ENCODE data around the gene TMEM135.
"Not testable (repeated sequence)": the region's sequence is repeated elsewhere in the genome, so short reads cannot be mapped to it uniquely, and the experiment has no call there.

Gene TMEM135

GRCh38 chr11:87019613-87020271 is 18.0 kb upstream of the TMEM135 start:
- no peaks in the 10 kb centered on the region for H3K9me3 ChIP-seq (ENCODE audit: control insufficient read depth in 5 of 5, low read length in 5 of 5)
- peak overlapping the region; percentile 50 for H3K27ac ChIP-seq (ENCODE audit: low read depth, low read length)
- H3K9ac ChIP-seq (ENCODE audit: low read length in 5 of 5) = no peak overlapping the region
- no peak overlapping the region for H3K4me3 ChIP-seq (ENCODE audit: low read depth in 1 of 5, low read length in 5 of 5)
- H3K36me3 ChIP-seq (ENCODE audit: control insufficient read depth in 5 of 5, insufficient read depth in 5 of 5, low read length in 5 of 5) = no peaks in the 10 kb centered on the region
- no peaks in the 10 kb centered on the region for H3K27me3 ChIP-seq (ENCODE audit: control insufficient read depth in 5 of 5, insufficient read depth in 4 of 5, low read length in 5 of 5)
- peaks cover 3 to 19% (median 14%) of the 10 kb centered on the region in 5 donors for H3K4me1 ChIP-seq (ENCODE audit: control insufficient read depth in 5 of 5, insufficient read depth in 5 of 5, low read length in 5 of 5)

GRCh38 chr11:87020336-87020735 is 17.4 kb upstream of the TMEM135 start:
- no peaks in the 10 kb centered on the region for H3K27me3 ChIP-seq (ENCODE audit: control insufficient read depth in 5 of 5, insufficient read depth in 4 of 5, low read length in 5 of 5)
- peak overlapping the region; percentile 50 for H3K27ac ChIP-seq (ENCODE audit: low read depth, low read length)
- peaks cover 3 to 16% (median 14%) of the 10 kb centered on the region in 5 donors for H3K4me1 ChIP-seq (ENCODE audit: control insufficient read depth in 5 of 5, insufficient read depth in 5 of 5, low read length in 5 of 5)
- no peaks in the 10 kb centered on the region for H3K9me3 ChIP-seq (ENCODE audit: control insufficient read depth in 5 of 5, low read length in 5 of 5)
- H3K4me3 ChIP-seq (ENCODE audit: low read depth in 1 of 5, low read length in 5 of 5) = no peak overlapping the region
- H3K9ac ChIP-seq (ENCODE audit: low read length in 5 of 5) = no peak overlapping the region
- H3K36me3 ChIP-seq (ENCODE audit: control insufficient read depth in 5 of 5, insufficient read depth in 5 of 5, low read length in 5 of 5) = no peaks in the 10 kb centered on the region

GRCh38 chr11:87020764-87021365 is 16.9 kb upstream of the TMEM135 start:
- H3K27me3 ChIP-seq (ENCODE audit: control insufficient read depth in 5 of 5, insufficient read depth in 4 of 5, low read length in 5 of 5) = no peaks in the 10 kb centered on the region
- H3K4me3 ChIP-seq (ENCODE audit: low read depth in 1 of 5, low read length in 5 of 5) = no peak overlapping the region
- H3K9me3 ChIP-seq (ENCODE audit: control insufficient read depth in 5 of 5, low read length in 5 of 5) = no peaks in the 10 kb centered on the region
- peaks cover 3 to 16% (median 14%) of the 10 kb centered on the region in 5 donors for H3K4me1 ChIP-seq (ENCODE audit: control insufficient read depth in 5 of 5, insufficient read depth in 5 of 5, low read length in 5 of 5)
- H3K9ac ChIP-seq (ENCODE audit: low read length in 5 of 5) = no peak overlapping the region
- no peaks in the 10 kb centered on the region for H3K36me3 ChIP-seq (ENCODE audit: control insufficient read depth in 5 of 5, insufficient read depth in 5 of 5, low read length in 5 of 5)
- H3K27ac ChIP-seq (ENCODE audit: low read depth, low read length) = peak overlapping the region; percentile 50

DNA sequence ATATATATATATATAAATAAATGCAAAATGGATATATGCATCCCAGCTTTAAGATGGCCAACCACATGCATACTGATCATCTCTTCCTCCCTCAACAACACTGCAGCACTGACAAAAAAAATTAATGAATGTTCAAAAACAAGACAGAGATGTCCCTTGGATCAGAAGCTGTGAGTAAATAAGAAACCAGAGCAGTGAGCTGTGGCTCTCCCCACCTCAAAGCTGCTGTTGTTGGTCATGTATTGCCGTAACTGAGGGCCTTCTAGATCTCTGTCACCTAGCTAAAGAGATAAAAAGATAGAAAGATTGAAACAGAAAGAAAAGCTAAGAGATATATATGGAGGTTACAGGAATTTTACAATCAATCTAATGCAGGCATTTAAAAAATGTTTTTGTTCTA is 15.5 kb upstream of the TMEM135 start:
- H3K9me3 ChIP-seq (ENCODE audit: control insufficient read depth in 5 of 5, low read length in 5 of 5) = no peaks in the 10 kb centered on the region

DNA sequence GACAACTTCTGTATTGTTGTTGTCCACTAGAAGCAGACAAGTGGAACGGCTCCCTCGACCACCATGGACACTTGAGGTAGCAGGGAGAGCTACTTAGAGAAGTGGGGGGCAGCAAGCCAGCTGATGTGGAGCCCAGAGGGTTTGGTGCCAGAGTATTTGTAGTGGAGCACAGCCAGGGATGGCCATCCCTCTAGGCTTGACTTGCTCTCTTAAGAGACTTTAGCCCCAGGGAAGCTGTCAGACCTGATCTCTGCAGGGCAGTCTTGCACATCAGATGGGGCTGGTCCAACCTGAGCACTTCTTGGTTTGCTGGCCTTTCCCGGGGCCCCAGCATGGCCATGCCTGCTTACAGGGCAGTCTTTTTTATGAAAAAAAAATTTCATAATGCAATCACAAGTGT is 15.0 kb upstream of the TMEM135 start:
- H3K27me3 ChIP-seq (ENCODE audit: control insufficient read depth in 5 of 5, insufficient read depth in 4 of 5, low read length in 5 of 5) = no peaks in the 10 kb centered on the region
- peaks cover 3 to 16% (median 14%) of the 10 kb centered on the region in 5 donors for H3K4me1 ChIP-seq (ENCODE audit: control insufficient read depth in 5 of 5, insufficient read depth in 5 of 5, low read length in 5 of 5)
- no peak overlapping the region for H3K9ac ChIP-seq (ENCODE audit: low read length in 5 of 5)
- no peak overlapping the region for H3K4me3 ChIP-seq (ENCODE audit: low read depth in 1 of 5, low read length in 5 of 5)
- H3K9me3 ChIP-seq (ENCODE audit: control insufficient read depth in 5 of 5, low read length in 5 of 5) = no peaks in the 10 kb centered on the region
- H3K27ac ChIP-seq (ENCODE audit: low read depth, low read length) = peak overlapping the region; percentile 4
- no peaks in the 10 kb centered on the region for H3K36me3 ChIP-seq (ENCODE audit: control insufficient read depth in 5 of 5, insufficient read depth in 5 of 5, low read length in 5 of 5)

More for the DNA sequence above, 15.5 kb upstream of the TMEM135 start:
- Histone ChIP-seq H3K4me1 (ENCODE audit: control insufficient read depth in 5 of 5, insufficient read depth in 5 of 5, low read length in 5 of 5) (peaks cover 3 to 16% (median 14%) of the 10 kb centered on the region in 5 donors), H3K27ac (ENCODE audit: low read depth, low read length) (peak overlapping the region; percentile 4), H3K9ac (ENCODE audit: low read length in 5 of 5) (no peak overlapping the region), H3K36me3 (ENCODE audit: control insufficient read depth in 5 of 5, insufficient read depth in 5 of 5, low read length in 5 of 5) (no peaks in the 10 kb centered on the region), H3K27me3 (ENCODE audit: control insufficient read depth in 5 of 5, insufficient read depth in 4 of 5, low read length in 5 of 5) (no peaks in the 10 kb centered on the region), H3K4me3 (ENCODE audit: low read depth in 1 of 5, low read length in 5 of 5) (no peak overlapping the region)

- not testable (repeated sequence) for H3K36me3 ChIP-seq (ENCODE audit: control insufficient read depth in 5 of 5, insufficient read depth in 5 of 5, low read length in 5 of 5); H3K4me1 ChIP-seq (ENCODE audit: control insufficient read depth in 5 of 5, insufficient read depth in 5 of 5, low read length in 5 of 5); H3K9me3 ChIP-seq (ENCODE audit: control insufficient read depth in 5 of 5, low read length in 5 of 5); H3K9ac ChIP-seq (ENCODE audit: low read length in 5 of 5); H3K27ac ChIP-seq (ENCODE audit: low read depth, low read length); H3K27me3 ChIP-seq (ENCODE audit: control insufficient read depth in 5 of 5, insufficient read depth in 4 of 5, low read length in 5 of 5); H3K4me3 ChIP-seq (ENCODE audit: low read depth in 1 of 5, low read length in 5 of 5)
Measured at GRCh38 chr11:87026415-87026814, 11.3 kb upstream of the TMEM135 start.

DNA sequence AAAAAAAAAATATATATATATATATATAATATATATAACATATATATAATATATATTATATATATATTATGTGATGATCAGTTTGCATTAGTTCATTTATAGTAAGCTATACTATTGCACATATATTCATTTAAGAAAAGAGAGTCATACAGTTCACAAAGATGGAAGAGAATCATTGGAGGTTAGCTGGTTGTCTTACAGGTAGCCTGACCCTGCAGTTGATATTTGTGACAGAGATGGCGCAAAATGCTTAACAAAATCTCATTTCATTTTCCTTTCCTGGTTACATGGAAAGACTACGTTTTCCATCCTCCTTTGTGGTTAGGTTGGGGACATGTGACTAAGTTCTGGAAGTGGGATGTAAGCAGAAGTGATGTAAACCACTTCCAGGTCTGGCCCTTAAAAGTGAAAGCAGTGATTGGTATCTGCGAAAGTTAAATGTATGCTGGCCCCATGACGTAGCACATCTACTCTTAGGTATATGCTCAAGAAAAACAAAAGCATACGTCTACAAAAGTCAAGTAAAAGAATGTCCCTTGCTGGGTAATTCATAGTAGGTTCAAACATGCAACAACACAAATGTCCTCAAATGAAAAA is 7.2 kb upstream of the TMEM135 start:
- Histone ChIP-seq H3K9ac (ENCODE audit: low read length in 5 of 5) (no peak overlapping the region), H3K27ac (ENCODE audit: low read depth, low read length) (no peak overlapping the region), H3K36me3 (ENCODE audit: control insufficient read depth in 5 of 5, insufficient read depth in 5 of 5, low read length in 5 of 5) (no peaks in the 10 kb centered on the region), H3K27me3 (ENCODE audit: control insufficient read depth in 5 of 5, insufficient read depth in 4 of 5, low read length in 5 of 5) (no peaks in the 10 kb centered on the region), H3K4me1 (ENCODE audit: control insufficient read depth in 5 of 5, insufficient read depth in 5 of 5, low read length in 5 of 5) (peaks cover 0 to 8% (median 3%) of the 10 kb centered on the region in 5 donors), H3K4me3 (ENCODE audit: low read depth in 1 of 5, low read length in 5 of 5) (no peak overlapping the region), H3K9me3 (ENCODE audit: control insufficient read depth in 5 of 5, low read length in 5 of 5) (no peaks in the 10 kb centered on the region)

GRCh38 chr11:87031433-87032170 is 6.1 kb upstream of the TMEM135 start:
- H3K27me3 ChIP-seq (ENCODE audit: control insufficient read depth in 5 of 5, insufficient read depth in 4 of 5, low read length in 5 of 5) = no peaks in the 10 kb centered on the region
- no peak overlapping the region for H3K9ac ChIP-seq (ENCODE audit: low read length in 5 of 5)
- H3K27ac ChIP-seq (ENCODE audit: low read depth, low read length) = peak overlapping the region; percentile 37
- H3K9me3 ChIP-seq (ENCODE audit: control insufficient read depth in 5 of 5, low read length in 5 of 5) = no peaks in the 10 kb centered on the region
- peaks cover 0 to 16% (median 9%) of the 10 kb centered on the region in 5 donors for H3K4me1 ChIP-seq (ENCODE audit: control insufficient read depth in 5 of 5, insufficient read depth in 5 of 5, low read length in 5 of 5)
- H3K4me3 ChIP-seq (ENCODE audit: low read depth in 1 of 5, low read length in 5 of 5) = no peak overlapping the region
- H3K36me3 ChIP-seq (ENCODE audit: control insufficient read depth in 5 of 5, insufficient read depth in 5 of 5, low read length in 5 of 5) = no peaks in the 10 kb centered on the region

DNA sequence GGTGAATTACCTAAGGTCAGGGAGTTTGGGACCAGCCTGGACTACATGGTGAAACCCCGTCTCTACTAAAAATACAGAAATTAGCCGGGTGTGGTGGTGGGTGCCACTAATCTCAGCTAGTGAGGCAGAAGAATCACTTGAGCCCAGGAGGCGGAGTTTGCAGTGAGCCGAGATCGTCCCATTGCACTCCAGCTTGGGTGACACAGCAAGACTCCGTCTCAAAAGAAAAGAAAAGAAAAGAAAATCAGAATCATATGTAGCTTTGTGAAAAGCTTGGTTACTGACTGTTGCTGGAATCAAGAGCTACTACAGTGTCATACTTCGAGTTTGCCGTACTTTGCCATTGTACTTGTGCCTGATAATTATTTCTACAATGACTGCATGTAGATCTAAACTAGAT is 4.2 kb upstream of the TMEM135 start:
- no peaks in the 10 kb centered on the region for H3K36me3 ChIP-seq (ENCODE audit: control insufficient read depth in 5 of 5, insufficient read depth in 5 of 5, low read length in 5 of 5)
- no peaks in the 10 kb centered on the region for H3K9me3 ChIP-seq (ENCODE audit: control insufficient read depth in 5 of 5, low read length in 5 of 5)
- H3K9ac ChIP-seq (ENCODE audit: low read length in 5 of 5) = no peak overlapping the region
- H3K4me3 ChIP-seq (ENCODE audit: low read depth in 1 of 5, low read length in 5 of 5) = no peak overlapping the region
- H3K27me3 ChIP-seq (ENCODE audit: control insufficient read depth in 5 of 5, insufficient read depth in 4 of 5, low read length in 5 of 5) = no peaks in the 10 kb centered on the region
- H3K4me1 ChIP-seq (ENCODE audit: control insufficient read depth in 5 of 5, insufficient read depth in 5 of 5, low read length in 5 of 5) = peaks cover 0 to 24% (median 21%) of the 10 kb centered on the region in 5 donors
- H3K27ac ChIP-seq (ENCODE audit: low read depth, low read length) = no peak overlapping the region
